ENCODE data around the gene RGPD6.
"Not testable (repeated sequence)": the region's sequence is repeated elsewhere in the genome, so short reads cannot be mapped to it uniquely, and the experiment has no call there.

DNA sequence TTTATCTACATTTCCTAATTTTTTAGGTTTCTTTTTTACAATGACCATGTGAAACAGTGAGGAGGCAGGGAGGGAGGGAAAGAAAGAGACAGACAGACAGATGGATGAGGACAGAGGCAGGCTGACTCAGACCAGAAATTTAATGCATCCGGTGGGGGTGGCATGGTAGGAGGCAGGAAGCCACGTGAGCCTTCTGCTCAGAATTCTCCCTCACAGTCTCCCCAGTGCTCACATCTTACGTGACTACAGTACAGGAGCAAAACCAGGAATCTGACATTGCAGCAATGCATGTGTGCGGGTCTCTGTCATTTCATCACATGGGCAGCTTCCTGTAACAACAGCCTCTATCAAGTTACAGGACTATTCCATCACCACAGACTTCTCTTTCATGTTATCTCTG lies 102.1 kb downstream of the RGPD6 start:
- TF ChIP-seq, protein P1, sequence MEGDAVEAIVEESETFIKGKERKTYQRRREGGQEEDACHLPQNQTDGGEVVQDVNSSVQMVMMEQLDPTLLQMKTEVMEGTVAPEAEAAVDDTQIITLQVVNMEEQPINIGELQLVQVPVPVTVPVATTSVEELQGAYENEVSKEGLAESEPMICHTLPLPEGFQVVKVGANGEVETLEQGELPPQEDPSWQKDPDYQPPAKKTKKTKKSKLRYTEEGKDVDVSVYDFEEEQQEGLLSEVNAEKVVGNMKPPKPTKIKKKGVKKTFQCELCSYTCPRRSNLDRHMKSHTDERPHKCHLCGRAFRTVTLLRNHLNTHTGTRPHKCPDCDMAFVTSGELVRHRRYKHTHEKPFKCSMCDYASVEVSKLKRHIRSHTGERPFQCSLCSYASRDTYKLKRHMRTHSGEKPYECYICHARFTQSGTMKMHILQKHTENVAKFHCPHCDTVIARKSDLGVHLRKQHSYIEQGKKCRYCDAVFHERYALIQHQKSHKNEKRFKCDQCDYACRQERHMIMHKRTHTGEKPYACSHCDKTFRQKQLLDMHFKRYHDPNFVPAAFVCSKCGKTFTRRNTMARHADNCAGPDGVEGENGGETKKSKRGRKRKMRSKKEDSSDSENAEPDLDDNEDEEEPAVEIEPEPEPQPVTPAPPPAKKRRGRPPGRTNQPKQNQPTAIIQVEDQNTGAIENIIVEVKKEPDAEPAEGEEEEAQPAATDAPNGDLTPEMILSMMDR (conservative IDR thresholded peaks at IDR 0.05; ENCODE audit: low read depth in 2 of 2): not testable (repeated sequence)
- not testable (repeated sequence) for TF ChIP-seq POLR2AphosphoS5 (IDR thresholded peaks at IDR 0.05; ENCODE audit: low read depth); REST (IDR thresholded peaks at IDR 0.05; ENCODE audit: unreplicated experiment); EZH2 (IDR thresholded peaks at IDR 0.05; ENCODE audit: low read depth, unreplicated experiment); ZNF114 (CRISPR knock-in tag; IDR thresholded peaks at IDR 0.05); CREB1 (CRISPR knock-in tag; IDR thresholded peaks at IDR 0.05; ENCODE audit: low read depth); EZH2phosphoT487 (IDR thresholded peaks at IDR 0.05; ENCODE audit: unreplicated experiment); JUNB (IDR thresholded peaks at IDR 0.05; ENCODE audit: unreplicated experiment); ZNF331 (CRISPR knock-in tag; IDR thresholded peaks at IDR 0.05; ENCODE audit: low read depth); ZNF462 (CRISPR knock-in tag; IDR thresholded peaks at IDR 0.05); STAT1 (IDR thresholded peaks at IDR 0.05; ENCODE audit: unreplicated experiment); NANOG (IDR thresholded peaks at IDR 0.05; ENCODE audit: borderline replicate concordance)
- TF ChIP-seq, protein P2, sequence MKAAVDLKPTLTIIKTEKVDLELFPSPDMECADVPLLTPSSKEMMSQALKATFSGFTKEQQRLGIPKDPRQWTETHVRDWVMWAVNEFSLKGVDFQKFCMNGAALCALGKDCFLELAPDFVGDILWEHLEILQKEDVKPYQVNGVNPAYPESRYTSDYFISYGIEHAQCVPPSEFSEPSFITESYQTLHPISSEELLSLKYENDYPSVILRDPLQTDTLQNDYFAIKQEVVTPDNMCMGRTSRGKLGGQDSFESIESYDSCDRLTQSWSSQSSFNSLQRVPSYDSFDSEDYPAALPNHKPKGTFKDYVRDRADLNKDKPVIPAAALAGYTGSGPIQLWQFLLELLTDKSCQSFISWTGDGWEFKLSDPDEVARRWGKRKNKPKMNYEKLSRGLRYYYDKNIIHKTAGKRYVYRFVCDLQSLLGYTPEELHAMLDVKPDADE (IDR thresholded peaks at IDR 0.05): not testable (repeated sequence)

Measured in GM23338 (cell line).